ENCODE results near the gene SUPT20HL2. TPM values are rescaled to one million over a fixed set of nuclear protein-coding genes. Genes with fewer than 3 reads are reported as not detected.

The SUPT20HL2 gene
- total and polyA plus RNA-seq, 2 donors (not counting 3 experiments of a cell fraction or from before 2014, with no cell fraction given) = not detected

DNA sequence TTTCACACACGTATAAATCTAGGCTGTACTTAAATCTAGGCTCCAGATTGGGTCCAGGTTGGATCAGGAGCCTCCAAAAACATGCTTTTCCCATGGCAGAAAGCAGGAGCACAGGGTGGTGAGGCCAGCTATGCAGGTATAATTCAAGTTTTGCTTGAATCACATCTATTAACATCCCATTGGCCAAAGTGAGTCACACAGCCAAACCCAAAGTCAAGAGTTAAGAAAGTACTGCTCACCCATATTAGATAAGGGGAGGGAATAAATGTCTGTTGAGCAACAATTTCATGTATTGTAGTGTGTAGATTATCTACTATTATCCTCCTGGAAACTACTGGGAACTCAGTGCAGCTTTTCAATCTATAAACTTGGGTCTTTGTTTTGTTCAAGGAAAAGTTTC, 12.8 kb downstream of the SUPT20HL2 start:
- BruUV-seq (replicated peaks) = no TSS peak
- Histone ChIP-seq H4K20me1 (replicated peaks; ENCODE audit: control insufficient read depth, extremely low read depth, insufficient read depth, low read length) (no peaks in the 10 kb centered on the region), H3K36me3 (ENCODE audit: control insufficient read depth in 2 of 2, extremely low read depth in 1 of 2, insufficient read depth in 2 of 2, low read length in 2 of 2) (no peaks in the 10 kb centered on the region), H3K9me3 (replicated peaks; ENCODE audit: control insufficient read depth, insufficient read depth, low read length) (no peaks in the 10 kb centered on the region), H3K27ac (ENCODE audit: insufficient read depth, low read depth, low read length) (no peak overlapping the region), H3K4me2 (ENCODE audit: insufficient read depth, low read length) (no peak overlapping the region), H3K27me3 (ENCODE audit: control insufficient read depth in 2 of 2, insufficient read depth in 2 of 2, low read length in 2 of 2) (no peaks in the 10 kb centered on the region), H3K9me1 (replicated peaks; ENCODE audit: control insufficient read depth, extremely low read depth, insufficient read depth, low read length) (no peaks in the 10 kb centered on the region), H3K79me2 (ENCODE audit: control insufficient read depth, insufficient read depth, low read length) (no peaks in the 10 kb centered on the region), H3K4me1 (ENCODE audit: control insufficient read depth, extremely low read depth, insufficient read depth, low read length) (peaks cover 5% of the 10 kb centered on the region), H2AFZ (ENCODE audit: low read depth, low read length) (no peak overlapping the region), H3K4me3 (replicated peaks in 1 of 3; ENCODE audit: insufficient read depth in 1 of 3, low read depth in 1 of 3, low read length in 3 of 3) (no peak overlapping the region), H3K9ac (replicated peaks; ENCODE audit: extremely low read depth, insufficient read depth, low read length) (no peak overlapping the region)
- TF ChIP-seq, protein P1, sequence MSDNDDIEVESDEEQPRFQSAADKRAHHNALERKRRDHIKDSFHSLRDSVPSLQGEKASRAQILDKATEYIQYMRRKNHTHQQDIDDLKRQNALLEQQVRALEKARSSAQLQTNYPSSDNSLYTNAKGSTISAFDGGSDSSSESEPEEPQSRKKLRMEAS (IDR thresholded peaks at IDR 0.05; ENCODE audit: insufficient read depth, insufficient read length) = no peak
- TF ChIP-seq, protein P2, sequence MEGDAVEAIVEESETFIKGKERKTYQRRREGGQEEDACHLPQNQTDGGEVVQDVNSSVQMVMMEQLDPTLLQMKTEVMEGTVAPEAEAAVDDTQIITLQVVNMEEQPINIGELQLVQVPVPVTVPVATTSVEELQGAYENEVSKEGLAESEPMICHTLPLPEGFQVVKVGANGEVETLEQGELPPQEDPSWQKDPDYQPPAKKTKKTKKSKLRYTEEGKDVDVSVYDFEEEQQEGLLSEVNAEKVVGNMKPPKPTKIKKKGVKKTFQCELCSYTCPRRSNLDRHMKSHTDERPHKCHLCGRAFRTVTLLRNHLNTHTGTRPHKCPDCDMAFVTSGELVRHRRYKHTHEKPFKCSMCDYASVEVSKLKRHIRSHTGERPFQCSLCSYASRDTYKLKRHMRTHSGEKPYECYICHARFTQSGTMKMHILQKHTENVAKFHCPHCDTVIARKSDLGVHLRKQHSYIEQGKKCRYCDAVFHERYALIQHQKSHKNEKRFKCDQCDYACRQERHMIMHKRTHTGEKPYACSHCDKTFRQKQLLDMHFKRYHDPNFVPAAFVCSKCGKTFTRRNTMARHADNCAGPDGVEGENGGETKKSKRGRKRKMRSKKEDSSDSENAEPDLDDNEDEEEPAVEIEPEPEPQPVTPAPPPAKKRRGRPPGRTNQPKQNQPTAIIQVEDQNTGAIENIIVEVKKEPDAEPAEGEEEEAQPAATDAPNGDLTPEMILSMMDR (IDR thresholded peaks at IDR 0.05; ENCODE audit: extremely low read depth in 1 of 2, insufficient read depth in 1 of 2, low read depth in 1 of 2, low read length in 2 of 2) = no peak
- TF ChIP-seq FOS (IDR thresholded peaks at IDR 0.05; ENCODE audit: borderline replicate concordance, insufficient read depth, low read length) (no peak), EZH2 (IDR thresholded peaks at IDR 0.05; ENCODE audit: borderline replicate concordance, low read depth, low read length, severe bottlenecking) (no peak), POLR2A (IDR thresholded peaks at IDR 0.05; ENCODE audit: low read depth, low read length) (no peak), MYC (IDR thresholded peaks at IDR 0.05; ENCODE audit: low read depth, low read length) (no peak), JUN (IDR thresholded peaks at IDR 0.05; ENCODE audit: borderline replicate concordance, insufficient read depth, insufficient read length, low read depth) (no peak), GATA2 (IDR thresholded peaks at IDR 0.05; ENCODE audit: insufficient read depth, insufficient read length, low read depth, low read length) (no peak)
- FAIRE-seq (no peak), DNase-seq (ENCODE audit: low read depth, low spot score) (no peak)
- POLR2A ChIA-PET = no interaction called here
- dilution Hi-C loops (cut with MboI; ENCODE audit: extremely low pct_ligation_motif_present, low sequenced_read_pairs) = no loop called here
- CTCF ChIA-PET = no interaction called here
- intact Hi-C loops (cut with micrococcal nuclease) = no loop called here
